Small intestine (tissue), 7 donors: ENCODE results near the gene CLDN4. TPM values are rescaled to one million over a fixed set of nuclear protein-coding genes. Genes with fewer than 3 reads are reported as not detected.
"Not testable (repeated sequence)": the region's sequence is repeated elsewhere in the genome, so short reads cannot be mapped to it uniquely, and the experiment has no call there.

Experiments used
- DNase-seq, 2 donors: peaks; one replicate each; pipeline versions ENCODE4 v3.0.0 to v3.0.0-alpha.2; 2013
- FAIRE-seq: peaks from 2 replicates; lab custom pipeline; 2012; peaks lifted over from hg19 to GRCh38; lab: Jason Lieb, UNC
- H3K27ac ChIP-seq, 3 donors: one replicate each; pipeline ENCODE4 v1.5.1; 2013; ENCODE audit warnings: low read length in 2 of 3, mild to moderate bottlenecking in 2 of 3, control low read depth in 1 of 3, inconsistent platforms in 1 of 3, low read depth in 1 of 3, moderate library complexity in 1 of 3
- H3K27me3 ChIP-seq, 3 donors: one replicate each; pipeline ENCODE4 v1.6.1; 2013; ENCODE audit warnings: low read length in 3 of 3, inconsistent platforms in 1 of 3; ENCODE audit not compliant: control insufficient read depth in 3 of 3, insufficient read depth in 3 of 3
- H3K36me3 ChIP-seq, 3 donors: one replicate each; pipeline ENCODE4 v1.6.1; 2013; ENCODE audit warnings: low read length in 3 of 3, inconsistent platforms in 1 of 3, low read depth in 1 of 3, mild to moderate bottlenecking in 1 of 3, moderate library complexity in 1 of 3; ENCODE audit not compliant: control insufficient read depth in 3 of 3, insufficient read depth in 2 of 3
- H3K4me1 ChIP-seq, 3 donors: one replicate each; pipeline ENCODE4 v1.6.1; 2013; ENCODE audit warnings: low read length in 2 of 3, inconsistent platforms in 1 of 3, low read depth in 1 of 3, mild to moderate bottlenecking in 1 of 3, moderate library complexity in 1 of 3; ENCODE audit not compliant: control insufficient read depth in 3 of 3, insufficient read depth in 2 of 3
- H3K4me3 ChIP-seq, 3 donors: one replicate each; pipeline ENCODE4 v1.5.1; 2013; ENCODE audit warnings: low read length in 3 of 3, control low read depth in 1 of 3, inconsistent platforms in 1 of 3, low read depth in 1 of 3, mild to moderate bottlenecking in 1 of 3, moderate library complexity in 1 of 3
- H3K9me3 ChIP-seq, 2 donors: one replicate each; pipeline ENCODE4 v1.6.1; 2013; ENCODE audit warnings: low read depth in 1 of 2, low read length in 1 of 2; ENCODE audit not compliant: control insufficient read depth in 2 of 2, insufficient read depth in 1 of 2
- WGBS, 3 donors: extraction: QIAGEN DNeasy Blood & Tissue Kit; methylation state at CpG; one replicate each; pipeline ENCODE4 v1.1.7; 2013; 5-methylcytosine and 5-hydroxymethylcytosine counted together
- polyA plus RNA-seq, 4 donors: library from polyadenylated mRNA; stranded (reverse) in 3 of 4; unstranded in 1 of 4; fragments of 200-250 nt in 3 of 4; fragments of 120-200 nt in 1 of 4; gene quantifications; one replicate each; pipeline versions ENCODE4 v1.2.1 to v1.2.3, GENCODE V29; 2013
- donor health status: healthy with polysubstance abuse.
- donor health status: control.
- donor health status: control.
- donor health status: Bipolar disorder and iron deficiency.
- donor health status: healthy.

CLDN4 gene
- polyA plus RNA-seq, 4 donors: 115 to 531 (median 202) TPM

DNA sequence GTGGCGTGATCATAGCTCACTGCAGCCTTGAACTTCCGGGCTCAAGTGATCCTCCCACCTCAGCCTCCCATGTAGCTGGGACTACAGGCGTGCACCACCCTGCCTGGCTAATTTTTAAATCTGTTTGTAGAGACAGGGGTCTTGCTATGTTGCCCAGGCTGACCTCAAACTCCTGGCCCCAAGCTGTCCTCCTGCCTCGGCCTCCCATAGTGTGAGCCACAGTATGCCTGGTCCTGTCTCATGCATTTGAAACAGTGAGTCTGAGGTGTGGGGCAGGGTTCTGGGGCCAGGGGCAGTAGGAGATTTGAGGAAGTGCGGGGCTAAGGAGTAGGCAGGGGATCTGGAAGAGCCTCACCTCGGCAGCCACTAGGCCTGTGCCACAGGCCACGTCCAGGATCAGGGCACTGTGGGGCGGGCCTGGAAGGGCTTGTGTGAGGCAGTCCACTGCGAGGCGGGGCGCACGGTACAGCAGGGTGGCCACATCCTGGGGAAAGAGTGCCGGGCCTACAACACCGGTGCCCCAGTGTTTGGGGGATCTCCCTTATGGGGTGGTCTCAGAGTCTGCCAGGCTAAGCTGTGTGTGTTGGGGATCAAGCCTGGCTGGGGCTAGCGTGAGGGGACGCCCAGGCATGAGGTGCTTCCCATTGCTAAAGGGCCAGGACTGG lies 10.1 kb downstream of the CLDN4 start:
- no peak overlapping the region for H3K27ac ChIP-seq
- no peaks in the 10 kb centered on the region for H3K9me3 ChIP-seq
- no peak overlapping the region for H3K4me3 ChIP-seq
- H3K36me3 ChIP-seq: no peaks in the 10 kb centered on the region
- H3K27me3 ChIP-seq: no peaks in the 10 kb centered on the region
- no peak for DNase-seq
- no peak for FAIRE-seq
- peaks cover 0 to 7% (median 3%) of the 10 kb centered on the region in 3 donors for H3K4me1 ChIP-seq
- 85 to 89% (median 88%) methylated on average over 16 of the region's 16 CpGs for WGBS, 3 donors

DNA sequence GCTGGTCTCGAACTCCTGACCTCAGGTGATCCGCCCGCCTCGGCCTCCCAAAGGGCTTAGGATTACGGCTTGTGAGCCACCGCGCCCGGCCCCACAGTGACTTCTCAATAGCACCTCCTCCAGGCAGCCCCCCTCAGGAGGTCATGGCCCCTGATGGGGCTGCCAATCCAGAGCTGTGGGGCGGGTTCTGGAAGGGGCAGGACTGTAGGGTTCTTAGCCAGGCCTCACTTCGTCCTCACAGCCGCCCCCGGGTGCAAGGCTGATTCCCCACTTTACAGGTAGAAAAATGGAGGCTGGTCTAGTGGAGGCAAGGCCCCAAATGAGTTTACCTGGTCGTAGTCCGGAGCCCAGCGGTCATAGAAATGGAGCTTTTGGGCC lies 10.9 kb downstream of the CLDN4 start:
- H3K27ac ChIP-seq: peak overlapping the region in 2 of 3 donors; percentile 29 to 74
- no peaks in the 10 kb centered on the region for H3K9me3 ChIP-seq
- FAIRE-seq (no peak), DNase-seq (no peak)
- WGBS, 3 donors: 36 to 59% (median 42%) methylated on average over 15 of the region's 15 CpGs
- peak overlapping the region; percentile 33 to 75 (median 75) for H3K4me3 ChIP-seq
- no peaks in the 10 kb centered on the region for H3K36me3 ChIP-seq
- no peaks in the 10 kb centered on the region for H3K27me3 ChIP-seq
- peaks cover 0 to 7% (median 3%) of the 10 kb centered on the region in 3 donors for H3K4me1 ChIP-seq

DNA sequence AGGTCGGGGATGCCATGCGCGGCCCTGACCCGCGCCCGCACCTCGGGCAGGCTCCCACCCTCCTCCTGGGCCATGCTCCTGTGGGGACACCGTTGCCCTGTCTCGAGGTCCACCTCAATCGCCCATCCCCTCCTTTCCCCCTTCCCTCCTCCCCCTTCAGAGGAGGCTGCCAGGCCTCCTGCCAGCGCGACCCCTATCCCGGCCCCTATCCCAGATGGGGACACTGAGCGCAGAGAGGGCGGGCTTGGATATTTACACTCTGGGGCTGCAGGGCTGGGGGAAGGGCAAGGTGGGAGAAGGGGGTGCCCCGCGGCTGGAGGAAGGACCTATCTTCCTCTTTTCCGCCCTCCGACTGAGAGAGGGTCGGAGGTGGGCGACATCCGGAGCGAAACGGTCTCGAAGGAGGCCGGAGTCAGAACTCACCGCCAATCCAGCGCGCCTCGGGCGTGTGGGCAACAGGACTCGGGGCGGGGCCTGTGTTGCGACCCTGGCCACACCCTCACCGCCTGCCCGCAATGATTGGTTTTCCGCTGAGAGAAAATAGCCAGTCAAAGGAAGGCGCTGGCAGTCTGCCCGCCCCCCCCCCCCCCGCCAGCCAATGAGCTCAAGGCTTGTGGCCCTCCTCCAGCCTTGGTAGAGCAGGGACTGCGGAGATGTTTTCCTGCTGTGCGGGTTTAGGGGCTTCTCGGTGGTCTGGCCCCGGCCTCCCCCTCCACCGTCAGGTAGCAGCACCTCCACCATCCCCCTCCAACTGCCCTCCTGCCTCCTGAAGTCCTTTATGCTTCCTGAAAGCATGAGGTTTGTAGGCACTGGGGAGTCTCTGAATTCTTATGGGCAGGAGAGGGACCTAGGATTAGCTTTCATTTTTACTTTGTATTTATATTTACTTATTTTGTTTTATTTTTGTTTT lies 11.5 kb downstream of the CLDN4 start, which contains the start of gene METTL27:
Gene METTL27 (minus strand): TSS at position 450 of the 910 bp plus-strand sequence. CDS start 376 bp downstream, at position 74.
- Histone ChIP-seq H3K9me3 (no peaks in the 10 kb centered on the region), H3K27me3 (no peaks in the 10 kb centered on the region), H3K4me1 (peaks cover 0 to 7% (median 3%) of the 10 kb centered on the region in 3 donors), H3K4me3 (peak within 1 kb of the TSS; percentile 33 to 75 (median 75)), H3K36me3 (no peaks in the 10 kb centered on the region), H3K27ac (peak within 1 kb of the TSS; percentile 29 to 74 (median 33))
- FAIRE-seq: no peak
- WGBS, 3 donors: 1 to 7% (median 4%) methylated on average over 40 to 44 of the region's 45 CpGs
- peak; percentile 94 to 95 for DNase-seq

DNA sequence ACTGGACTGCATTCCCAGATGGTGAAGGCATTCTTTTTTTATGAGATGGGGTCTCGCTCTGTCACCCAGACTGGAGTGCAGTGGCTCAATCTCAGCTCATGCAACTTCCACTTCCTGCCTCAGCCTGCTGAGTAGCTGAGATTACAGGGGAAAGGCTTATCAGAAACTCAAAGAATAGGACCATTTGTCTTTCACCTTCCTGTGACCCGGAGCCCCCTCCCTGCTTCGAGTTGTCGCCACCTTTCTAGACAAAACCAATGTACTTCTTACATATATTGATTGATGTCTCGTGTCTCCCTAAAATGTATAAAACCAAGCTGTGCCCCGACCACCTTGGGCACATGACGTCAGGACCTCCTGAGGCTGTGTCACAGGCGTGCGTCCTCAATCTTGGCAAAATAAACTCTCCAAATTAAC lies 13.3 kb downstream of the CLDN4 start:
- Histone ChIP-seq H3K27me3 (no peaks in the 10 kb centered on the region), H3K36me3 (no peaks in the 10 kb centered on the region), H3K9me3 (no peaks in the 10 kb centered on the region), H3K4me1 (peaks cover 0 to 10% (median 3%) of the 10 kb centered on the region in 3 donors), H3K4me3 (no peak overlapping the region), H3K27ac (no peak overlapping the region)
- whole genome bisulfite sequencing, 3 donors: 36 to 57% (median 51%) methylated on average over 9 of the region's 9 CpGs
- DNase-seq: no peak
- FAIRE-seq: no peak

DNA sequence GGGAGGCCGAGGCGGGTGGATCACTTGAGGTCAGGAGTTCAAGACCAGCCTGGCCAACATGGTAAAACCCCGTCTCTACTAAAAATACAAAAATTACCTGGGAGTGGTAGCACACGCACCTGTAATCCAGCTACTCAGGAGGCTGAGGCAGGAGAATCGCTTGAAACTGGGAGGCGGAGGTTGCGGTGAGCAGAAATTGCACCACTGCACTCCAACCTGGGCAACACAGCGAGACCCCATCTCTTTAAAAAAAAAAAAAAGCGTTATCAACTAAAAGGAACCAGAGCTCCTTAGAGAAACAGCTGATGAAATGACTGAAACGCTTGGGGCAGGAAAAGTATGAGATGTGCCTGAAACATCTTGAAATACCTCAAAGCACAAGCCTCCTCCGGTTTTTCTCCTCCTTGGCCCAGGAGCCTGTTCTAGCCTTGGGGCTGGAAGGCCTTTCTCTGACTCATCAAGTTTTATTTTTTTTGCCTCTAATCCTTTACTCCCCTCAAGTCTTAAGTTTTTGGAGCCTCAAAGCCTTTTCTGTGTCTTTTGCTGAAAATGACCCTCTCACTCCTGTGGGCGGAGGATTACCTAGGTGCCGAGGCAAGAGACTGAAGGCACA lies 14.2 kb downstream of the CLDN4 start:
- Histone ChIP-seq H3K27ac (no peak overlapping the region), H3K4me1 (peaks cover 0 to 13% (median 3%) of the 10 kb centered on the region in 3 donors), H3K36me3 (no peaks in the 10 kb centered on the region), H3K4me3 (no peak overlapping the region), H3K27me3 (no peaks in the 10 kb centered on the region), H3K9me3 (no peaks in the 10 kb centered on the region)
- DNase-seq (no peak), FAIRE-seq (no peak)
- WGBS, 3 donors: 83 to 86% (median 83%) methylated on average over 13 of the region's 13 CpGs

DNA sequence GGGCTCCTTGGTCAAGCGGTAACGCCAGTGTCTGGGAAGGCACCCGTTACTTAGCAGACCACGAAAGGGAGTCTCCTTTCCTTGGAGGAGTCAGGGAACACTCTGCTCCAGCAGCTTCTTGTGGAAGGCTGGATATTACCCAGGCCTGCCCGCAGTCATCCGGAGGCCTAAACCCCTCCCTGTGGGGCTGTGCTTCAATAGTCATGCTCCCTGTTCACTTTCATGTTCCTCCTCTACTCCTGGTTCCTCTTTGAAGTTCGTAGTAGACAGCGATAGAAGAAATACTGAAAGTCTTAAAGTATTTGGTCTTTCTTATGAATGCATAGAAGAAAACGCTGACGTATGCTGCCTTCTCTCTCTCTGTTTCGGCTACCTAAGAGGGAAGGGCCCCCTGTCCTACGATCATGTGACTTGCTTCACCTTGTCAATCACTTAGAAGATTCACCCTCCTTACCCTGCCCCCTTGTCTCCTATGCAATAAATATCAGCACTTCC lies 15.0 kb downstream of the CLDN4 start:
- not testable (repeated sequence) for H3K27ac ChIP-seq, H3K9me3 ChIP-seq, H3K4me3 ChIP-seq, H3K36me3 ChIP-seq, FAIRE-seq, H3K27me3 ChIP-seq, DNase-seq
- peaks cover 0 to 20% (median 3%) of the 10 kb centered on the region in 3 donors for H3K4me1 ChIP-seq
- 68 to 86% (median 78%) methylated on average over 12 of the region's 12 CpGs for WGBS, 3 donors

DNA sequence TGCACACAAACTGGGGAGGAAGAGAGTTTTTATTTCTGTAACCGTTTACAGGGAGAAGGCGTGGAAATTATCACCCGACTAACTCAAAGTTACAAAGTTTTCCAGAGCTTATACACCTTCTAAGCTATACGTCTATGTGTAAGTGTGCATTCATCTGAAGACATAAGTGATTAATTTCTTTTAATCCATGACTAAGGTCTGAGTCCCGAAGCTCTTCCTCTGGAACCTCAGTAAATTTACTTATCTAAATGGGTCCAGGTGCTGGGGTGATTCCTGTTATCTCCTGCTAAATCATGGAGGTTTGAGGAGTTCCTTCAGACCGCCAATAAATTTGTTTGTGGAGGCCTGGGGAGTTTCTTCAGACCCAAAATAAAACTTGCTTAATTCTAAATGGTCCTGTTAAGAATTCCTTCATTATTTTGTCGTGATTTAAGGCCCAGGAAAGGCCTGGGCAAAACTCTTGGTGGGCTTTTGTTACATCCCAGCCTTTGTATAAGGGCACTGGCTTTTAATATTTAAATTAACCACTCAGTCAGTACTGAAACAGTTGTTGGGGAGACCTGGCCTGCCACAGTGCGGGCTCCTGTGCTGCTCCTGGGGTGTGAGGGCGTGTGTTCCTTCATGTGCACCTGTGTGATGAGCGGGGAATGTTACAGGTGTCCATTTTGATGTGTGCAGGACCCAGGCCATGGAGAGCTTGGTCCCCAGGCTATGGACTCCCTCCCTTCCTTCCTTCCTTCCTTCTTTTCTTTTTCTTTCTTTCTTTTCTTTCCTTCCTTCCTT lies 17.3 kb downstream of the CLDN4 start:
- WGBS, 3 donors: 84 to 88% (median 85%) methylated on average over 10 of the region's 10 CpGs
- Histone ChIP-seq H3K36me3 (no peaks in the 10 kb centered on the region), H3K4me3 (no peak overlapping the region), H3K27me3 (no peaks in the 10 kb centered on the region), H3K4me1 (peaks cover 0 to 29% (median 0%) of the 10 kb centered on the region in 3 donors), H3K9me3 (no peaks in the 10 kb centered on the region), H3K27ac (no peak overlapping the region)
- no peak for DNase-seq
- FAIRE-seq: no peak
